Astrocyte of the cerebellum (primary cell): ENCODE data around the gene SLC30A2.
A peak's percentile ranks its signal among the peaks of the same experiment; 100 is the strongest.

Experiments
- DNase-seq: peaks from one replicate; pipeline ENCODE4 v3.0.0-alpha.2; 2011; ENCODE audit warnings: low read depth
- H3K4me3 ChIP-seq: 2 replicates; pipeline ENCODE4 v1.5.1; 2011; ENCODE audit warnings: mild to moderate bottlenecking, low read depth, low read length, moderate library complexity
- in situ Hi-C: cut with HindIII; loops from 2 replicates; pipeline ENCODE4 v1.10.0; 2017; ENCODE audit warnings: low sequenced_read_pairs
- TF ChIP-seq, protein P1 (sequence below): IDR thresholded peaks from 2 replicates; pipeline ENCODE4 v1.5.1; 2012; ENCODE audit warnings: low read length, low read depth, moderate library complexity, mild to moderate bottlenecking; ENCODE audit errors: missing control alignments

Gene SLC30A2

DNA sequence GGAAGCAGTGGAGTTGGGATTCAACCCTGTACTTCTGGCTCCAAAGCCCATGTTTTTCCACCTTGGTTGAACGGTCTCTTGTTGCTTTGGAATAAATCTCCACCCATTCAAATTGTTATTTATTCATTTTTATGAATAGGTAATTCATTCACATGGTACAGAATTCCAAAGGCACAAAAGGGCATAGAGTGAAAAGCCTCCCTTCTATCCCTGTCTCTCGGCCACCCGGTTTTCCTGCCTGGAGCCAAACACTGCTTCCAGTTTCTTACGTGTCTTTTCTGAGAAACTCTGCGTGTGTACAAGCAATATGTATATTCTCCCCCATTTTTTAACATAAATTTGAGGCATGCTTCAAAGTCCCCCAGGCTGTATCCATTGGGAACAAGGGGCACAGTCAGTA is 20.4 kb downstream of the SLC30A2 start:
- in situ Hi-C loops, result no loop called here
- TF ChIP-seq, protein P1, sequence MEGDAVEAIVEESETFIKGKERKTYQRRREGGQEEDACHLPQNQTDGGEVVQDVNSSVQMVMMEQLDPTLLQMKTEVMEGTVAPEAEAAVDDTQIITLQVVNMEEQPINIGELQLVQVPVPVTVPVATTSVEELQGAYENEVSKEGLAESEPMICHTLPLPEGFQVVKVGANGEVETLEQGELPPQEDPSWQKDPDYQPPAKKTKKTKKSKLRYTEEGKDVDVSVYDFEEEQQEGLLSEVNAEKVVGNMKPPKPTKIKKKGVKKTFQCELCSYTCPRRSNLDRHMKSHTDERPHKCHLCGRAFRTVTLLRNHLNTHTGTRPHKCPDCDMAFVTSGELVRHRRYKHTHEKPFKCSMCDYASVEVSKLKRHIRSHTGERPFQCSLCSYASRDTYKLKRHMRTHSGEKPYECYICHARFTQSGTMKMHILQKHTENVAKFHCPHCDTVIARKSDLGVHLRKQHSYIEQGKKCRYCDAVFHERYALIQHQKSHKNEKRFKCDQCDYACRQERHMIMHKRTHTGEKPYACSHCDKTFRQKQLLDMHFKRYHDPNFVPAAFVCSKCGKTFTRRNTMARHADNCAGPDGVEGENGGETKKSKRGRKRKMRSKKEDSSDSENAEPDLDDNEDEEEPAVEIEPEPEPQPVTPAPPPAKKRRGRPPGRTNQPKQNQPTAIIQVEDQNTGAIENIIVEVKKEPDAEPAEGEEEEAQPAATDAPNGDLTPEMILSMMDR, result no peak
- DNase-seq, result no peak
- no peak overlapping the region for H3K4me3 ChIP-seq

DNA sequence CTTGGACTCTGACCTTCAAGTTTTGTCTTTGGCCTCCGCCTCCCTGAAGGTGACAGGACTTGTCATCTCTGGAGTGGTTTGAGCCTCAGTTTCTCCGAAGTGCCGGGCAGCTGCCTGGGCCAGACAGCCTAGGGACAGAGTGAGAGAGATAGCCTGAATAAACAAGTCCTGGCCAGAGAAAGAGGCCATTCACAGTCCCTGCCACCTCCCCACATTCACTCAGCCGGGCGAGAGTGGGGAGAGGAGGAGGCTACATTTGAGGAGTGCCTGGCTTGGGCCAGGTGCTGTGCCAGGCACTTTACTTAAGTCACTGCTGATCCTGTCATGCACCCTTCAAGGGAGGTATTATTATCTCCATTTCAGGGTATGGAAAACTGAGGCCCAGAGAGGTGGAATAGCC is 20.9 kb downstream of the SLC30A2 start:
- TF ChIP-seq, protein P1, result no peak
- in situ Hi-C loops, result no loop called here
- no peak overlapping the region for H3K4me3 ChIP-seq
- no peak for DNase-seq

DNA sequence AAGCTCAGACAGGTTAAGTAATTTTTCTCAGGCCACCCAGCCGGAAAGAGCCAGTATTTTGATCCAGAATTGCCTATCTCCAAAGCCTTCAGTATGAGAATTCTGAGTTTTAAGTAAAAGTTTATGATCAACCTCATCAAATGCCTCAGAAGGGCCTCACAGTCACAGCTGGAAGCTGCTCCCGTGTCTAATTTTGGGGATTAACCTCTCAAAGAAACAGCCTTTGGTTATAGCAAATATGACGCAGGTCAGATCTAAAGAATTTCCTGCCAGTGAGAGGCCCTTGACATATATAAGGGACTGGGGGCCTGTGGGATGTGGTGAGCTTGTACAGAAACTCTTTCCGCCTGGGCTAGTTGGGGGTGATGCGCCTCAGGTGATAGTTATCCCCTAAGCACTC is 22.1 kb downstream of the SLC30A2 start:
- in situ Hi-C loops, result no loop called here
- no peak for DNase-seq
- TF ChIP-seq, protein P1, result no peak
- no peak overlapping the region for H3K4me3 ChIP-seq

DNA sequence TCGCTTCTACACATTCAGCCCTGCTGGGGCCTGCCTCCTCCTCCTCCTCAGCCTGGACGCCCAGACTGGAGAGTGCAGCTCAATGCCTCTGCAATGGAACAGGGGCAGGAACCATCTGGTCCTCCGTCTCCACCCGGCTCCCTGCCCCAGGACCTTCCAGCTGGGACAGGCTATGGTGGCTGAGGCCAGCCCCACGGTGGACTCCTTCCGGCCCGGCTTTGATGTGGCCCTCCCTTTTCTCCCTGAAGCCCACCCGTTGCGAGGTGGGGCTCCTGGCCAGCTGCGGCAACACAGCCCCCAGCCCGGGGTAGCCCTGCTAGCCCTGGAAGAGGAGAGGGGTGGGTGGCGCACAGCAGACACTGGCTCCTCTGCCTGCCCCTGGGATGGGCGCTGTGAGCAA is 22.9 kb downstream of the SLC30A2 start:
- TF ChIP-seq, protein P1, result no peak
- in situ Hi-C loops, result no loop called here
- H3K4me3 ChIP-seq, result no peak overlapping the region
- DNase-seq, result no peak

DNA sequence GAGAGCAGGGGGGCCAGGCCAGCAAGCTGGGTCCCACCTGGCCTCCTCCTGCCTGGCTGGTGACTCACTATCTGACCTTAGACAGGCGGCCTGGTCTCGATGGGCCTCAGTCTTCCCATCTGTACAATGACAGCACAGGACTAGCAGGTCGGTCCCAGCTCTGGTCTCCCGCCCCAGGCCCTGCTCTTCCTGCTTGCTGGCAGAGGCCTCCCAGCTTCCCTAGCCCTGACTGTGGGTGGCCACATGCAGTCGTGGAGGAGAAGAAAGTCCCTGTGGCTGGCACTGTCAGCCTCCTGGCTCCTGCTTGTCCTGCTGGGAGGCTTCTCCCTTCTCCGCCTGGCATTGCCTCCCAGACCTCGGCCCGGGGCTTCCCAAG is 23.5 kb downstream of the SLC30A2 start:
- DNase-seq, result no peak
- TF ChIP-seq, protein P1, result no peak
- in situ Hi-C loops, result no loop called here
- no peak overlapping the region for H3K4me3 ChIP-seq

DNA sequence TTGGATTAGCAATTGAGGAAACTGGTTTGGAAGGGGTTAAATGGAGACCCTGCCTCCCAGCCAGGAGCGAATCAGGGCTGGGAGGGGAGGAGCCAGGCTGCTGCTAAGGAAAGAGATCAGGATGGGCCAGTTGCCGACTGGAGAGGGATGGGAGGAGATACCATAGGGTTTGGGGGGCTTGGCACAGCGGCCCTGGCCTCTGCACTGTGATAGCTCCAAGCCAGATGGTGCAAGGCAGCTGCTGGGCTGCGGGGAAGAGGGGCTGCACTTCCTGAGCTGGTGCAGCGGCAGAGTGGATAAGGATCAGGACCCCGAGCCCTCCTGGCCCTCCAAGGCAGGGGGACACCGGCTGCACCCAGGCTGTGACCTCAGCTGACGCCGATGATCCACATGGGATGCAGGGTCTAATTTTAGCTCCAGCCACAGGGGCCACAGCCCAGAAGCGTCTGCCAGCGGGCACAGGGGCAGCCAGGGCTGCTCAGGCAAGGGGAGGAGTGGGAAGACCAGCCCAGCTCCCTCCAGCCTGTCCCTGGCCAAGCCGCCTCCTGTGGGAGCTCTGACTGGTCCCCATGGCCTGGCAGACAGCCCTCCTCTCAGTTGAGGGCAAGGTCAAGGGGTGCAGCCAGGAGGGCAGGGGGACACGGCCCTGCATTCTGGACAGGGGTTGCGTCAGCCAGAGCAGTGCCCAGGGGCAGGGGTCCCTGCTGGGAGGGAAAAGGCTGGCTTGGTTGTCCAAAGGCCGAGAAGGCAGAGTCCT is 24.1 kb downstream of the SLC30A2 start, which contains the start of gene EXTL1:
Gene EXTL1, plus strand, starts transcription at position 129 of the 757 bp plus-strand sequence. CDS start 872 bp downstream, outside the sequence.
- TF ChIP-seq, protein P1, result no peak
- H3K4me3 ChIP-seq, result peak within 1 kb of the TSS; percentile 39
- no peak for DNase-seq
- in situ Hi-C loops, result no loop called here
